Heart left ventricle (tissue), 13 donors: Measurements from ENCODE around the gene SNRNP48.

ENCODE experiments used
- POLR2A ChIP-seq, 2 donors: fragments of 450-650 bp; IDR thresholded peaks; one replicate each; pipeline ENCODE4 v1.6.1; 2017; ENCODE audit warnings: antibody characterized with exemption in 2 of 2, mild to moderate bottlenecking in 2 of 2, moderate library complexity in 2 of 2
- TF ChIP-seq, protein P1 (sequence below), 12 donors: fragments of 200-600 bp; sonication (generic) in 4 of 12; IDR thresholded peaks; one replicate each; pipeline versions ENCODE4 v1.5.0 to v1.8.0; 2018 to 2022; ENCODE audit warnings: antibody characterized with exemption in 12 of 12, mild to moderate bottlenecking in 5 of 12
- donor health status: ischemic (EF 13 %, LVEDD 7.1; RV severe dilation, severe dysfunction).
- donor health status: DM: no; HTN: yes; CAD: no.
- donor health status: DM: no; HTN: no; CAD: no.
- donor health status: ischemic (EF 25% LVEDD 6.9; RV normal size, moderate dysfunction).
- donor health status: ischemic (EF 25% LVEDD 5.7; RV mildly dilated, moderate dysfunction).
- donor health status: ischemic (EF 35%, LVEDD 5.7; RV mildly dilated, moderate dysfunction).
- donor health status: nonischemic (EF 11% LVEDD 7.7; RV severe dilation, severe dysfunction).
- donor health status: DM: yes; HTN: yes; CAD: no.
- donor health status: PGD.
- donor health status: ischemic (EF 29% LVEDD 5.4; RV normal size, mild dysfunction).
- donor health status: nonischemic (EF 23%, LVEDD 6.1; RV moderate dilation, normal function).

DNA sequence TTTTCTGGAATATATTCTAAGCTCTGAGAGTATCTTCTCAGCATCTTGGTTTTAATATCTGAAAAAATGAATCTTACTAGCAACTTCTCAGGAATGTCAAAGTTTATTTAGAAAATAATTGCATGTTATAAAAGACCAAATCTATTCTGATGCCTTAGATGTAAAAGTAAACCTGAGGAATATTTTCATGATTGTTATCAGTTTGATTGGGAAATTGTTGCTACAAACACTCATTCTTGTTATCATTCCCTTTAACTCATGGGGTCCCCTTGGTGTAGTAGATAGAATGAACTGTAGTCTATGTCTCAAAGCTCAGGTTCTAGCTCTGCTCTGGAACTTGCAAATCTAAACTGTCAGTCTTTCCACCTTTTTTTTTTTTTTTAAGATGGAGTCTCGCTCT lies 50.0 kb downstream of the SNRNP48 start:
- TF ChIP-seq, protein P1, sequence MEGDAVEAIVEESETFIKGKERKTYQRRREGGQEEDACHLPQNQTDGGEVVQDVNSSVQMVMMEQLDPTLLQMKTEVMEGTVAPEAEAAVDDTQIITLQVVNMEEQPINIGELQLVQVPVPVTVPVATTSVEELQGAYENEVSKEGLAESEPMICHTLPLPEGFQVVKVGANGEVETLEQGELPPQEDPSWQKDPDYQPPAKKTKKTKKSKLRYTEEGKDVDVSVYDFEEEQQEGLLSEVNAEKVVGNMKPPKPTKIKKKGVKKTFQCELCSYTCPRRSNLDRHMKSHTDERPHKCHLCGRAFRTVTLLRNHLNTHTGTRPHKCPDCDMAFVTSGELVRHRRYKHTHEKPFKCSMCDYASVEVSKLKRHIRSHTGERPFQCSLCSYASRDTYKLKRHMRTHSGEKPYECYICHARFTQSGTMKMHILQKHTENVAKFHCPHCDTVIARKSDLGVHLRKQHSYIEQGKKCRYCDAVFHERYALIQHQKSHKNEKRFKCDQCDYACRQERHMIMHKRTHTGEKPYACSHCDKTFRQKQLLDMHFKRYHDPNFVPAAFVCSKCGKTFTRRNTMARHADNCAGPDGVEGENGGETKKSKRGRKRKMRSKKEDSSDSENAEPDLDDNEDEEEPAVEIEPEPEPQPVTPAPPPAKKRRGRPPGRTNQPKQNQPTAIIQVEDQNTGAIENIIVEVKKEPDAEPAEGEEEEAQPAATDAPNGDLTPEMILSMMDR (IDR thresholded peaks at IDR 0.05): no peak
- TF ChIP-seq POLR2A (IDR thresholded peaks at IDR 0.05): no peak
